ENCODE data around the gene AEBP2.
"Not testable (repeated sequence)": the region's sequence is repeated elsewhere in the genome, so short reads cannot be mapped to it uniquely, and the experiment has no call there.

AEBP2 gene

DNA sequence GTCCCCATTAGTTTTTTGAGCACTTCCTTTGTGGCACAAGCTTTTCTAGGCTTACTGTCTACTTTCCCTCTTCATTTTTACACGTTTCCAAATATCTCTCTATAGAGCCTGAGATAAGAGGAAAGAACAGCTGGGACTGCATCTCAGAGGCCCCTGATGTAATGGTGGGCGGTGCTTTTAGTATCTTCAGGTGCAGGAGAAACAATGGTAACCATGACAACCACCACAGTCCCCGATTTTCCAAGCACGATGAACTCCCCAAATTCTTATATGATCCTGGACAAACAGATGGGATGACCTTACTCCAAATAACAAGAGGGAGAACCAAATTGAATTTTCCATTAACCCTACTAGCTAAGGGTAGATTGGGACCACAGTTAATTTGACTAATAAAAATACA lies 103.3 kb downstream of the AEBP2 start:
- Mint-ChIP-seq H3K9me3 (no peaks in the 10 kb centered on the region), H3K27me3 (no peaks in the 10 kb centered on the region), H3K36me3 (peaks cover 8% of the 10 kb centered on the region), H3K4me3 (no peak overlapping the region), H3K27ac (no peak overlapping the region), H3K4me1 (no peaks in the 10 kb centered on the region)

DNA sequence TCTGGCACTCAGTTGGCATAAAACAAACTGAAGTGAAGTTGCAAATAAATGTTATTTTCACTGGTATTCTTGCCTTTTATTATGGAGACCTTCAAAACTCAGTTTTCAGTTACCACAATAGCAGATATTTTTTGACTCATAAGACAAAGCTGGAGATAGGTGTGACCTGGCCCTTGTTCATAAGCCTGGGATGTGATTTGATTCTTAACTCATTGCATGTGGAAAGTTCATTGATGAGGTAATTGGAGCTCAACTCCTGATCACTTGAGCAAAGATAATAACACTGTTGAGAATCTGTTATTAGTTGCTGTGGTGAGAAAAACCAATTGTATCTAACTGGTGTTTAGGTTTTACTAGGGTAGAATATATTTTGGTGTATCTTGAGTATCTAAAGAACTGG lies 105.1 kb downstream of the AEBP2 start:
- Mint-ChIP-seq H3K4me3 (no peak overlapping the region), H3K36me3 (peaks cover 8% of the 10 kb centered on the region), H3K27ac (no peak overlapping the region), H3K4me1 (no peaks in the 10 kb centered on the region), H3K9me3 (no peaks in the 10 kb centered on the region), H3K27me3 (no peaks in the 10 kb centered on the region)

DNA sequence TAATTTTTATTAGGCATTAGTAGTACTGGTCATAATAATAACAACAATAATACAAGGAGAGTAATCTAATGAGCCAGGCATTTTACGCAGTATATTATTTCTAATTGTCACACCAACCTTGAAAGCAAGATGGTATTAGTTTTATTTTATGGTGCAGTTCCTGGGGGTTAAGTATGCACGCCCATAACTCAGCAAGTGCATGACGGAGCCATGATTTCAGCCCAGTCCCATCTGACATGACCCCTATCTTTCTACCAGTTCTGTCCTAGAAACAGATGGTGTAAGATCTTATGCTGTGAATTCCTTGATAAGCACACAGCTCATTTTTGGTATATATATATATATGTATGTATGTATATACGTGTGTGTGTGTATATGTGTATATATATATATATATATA lies 106.0 kb downstream of the AEBP2 start:
- no peaks in the 10 kb centered on the region for H3K4me1 Mint-ChIP-seq
- no peaks in the 10 kb centered on the region for H3K27me3 Mint-ChIP-seq
- peaks cover 8% of the 10 kb centered on the region for H3K36me3 Mint-ChIP-seq

DNA sequence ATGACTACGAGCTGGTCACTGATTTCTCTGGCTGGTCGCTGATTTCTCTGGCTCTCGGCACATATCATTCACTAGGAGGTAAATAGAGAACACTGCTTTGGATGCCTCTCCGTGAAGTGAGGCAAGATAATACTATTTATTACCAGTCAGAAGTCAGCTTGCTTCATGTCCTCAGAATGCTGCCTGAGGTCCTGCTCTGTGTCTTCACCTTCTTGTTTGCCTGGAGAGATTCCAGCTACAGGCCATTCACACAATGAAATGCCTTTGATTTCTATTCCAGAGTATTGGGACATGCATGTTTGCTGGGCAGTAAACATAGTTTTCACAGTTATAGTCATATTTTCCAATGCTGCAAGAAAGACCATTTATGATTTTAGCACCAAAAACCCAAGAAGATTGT lies 106.7 kb downstream of the AEBP2 start:
- Mint-ChIP-seq H3K27ac (no peak overlapping the region), H3K9me3 (no peaks in the 10 kb centered on the region), H3K36me3 (peaks cover 8% of the 10 kb centered on the region), H3K27me3 (no peaks in the 10 kb centered on the region), H3K4me3 (no peak overlapping the region), H3K4me1 (no peaks in the 10 kb centered on the region)

More for the DNA sequence above, 106.0 kb downstream of the AEBP2 start:
- no peak overlapping the region for H3K4me3 Mint-ChIP-seq
- no peak overlapping the region for H3K27ac Mint-ChIP-seq
- H3K9me3 Mint-ChIP-seq: no peaks in the 10 kb centered on the region

DNA sequence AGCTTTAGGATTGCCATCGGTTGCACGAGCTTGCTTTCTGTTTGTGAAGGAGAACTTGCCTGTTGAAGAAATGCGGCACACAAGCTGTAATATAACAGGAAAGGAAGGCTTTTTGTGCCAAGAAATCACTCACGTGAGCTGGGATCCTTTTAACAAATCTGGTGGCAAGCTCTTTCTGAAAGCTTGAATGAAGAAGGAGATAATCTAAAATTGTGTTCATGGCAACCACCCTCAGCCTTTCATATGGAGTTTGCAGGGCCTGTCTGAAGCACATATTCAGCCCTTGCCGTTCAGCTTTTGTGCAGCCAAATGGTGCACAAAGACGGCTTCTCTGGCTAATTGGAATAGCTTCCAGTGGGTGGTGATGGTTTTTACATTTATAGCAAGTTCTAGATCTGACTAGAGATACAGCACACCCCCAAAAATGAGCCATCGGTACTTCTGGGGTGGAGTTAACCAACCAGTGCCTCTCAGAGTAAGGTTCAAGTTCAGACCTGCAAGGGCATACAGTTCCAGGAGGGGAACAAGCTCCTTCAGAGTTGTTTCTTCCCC lies 107.4 kb downstream of the AEBP2 start:
- peaks cover 6% of the 10 kb centered on the region for H3K36me3 Mint-ChIP-seq
- no peaks in the 10 kb centered on the region for H3K9me3 Mint-ChIP-seq
- no peak overlapping the region for H3K27ac Mint-ChIP-seq
- no peak overlapping the region for H3K4me3 Mint-ChIP-seq
- no peaks in the 10 kb centered on the region for H3K27me3 Mint-ChIP-seq
- no peaks in the 10 kb centered on the region for H3K4me1 Mint-ChIP-seq

DNA sequence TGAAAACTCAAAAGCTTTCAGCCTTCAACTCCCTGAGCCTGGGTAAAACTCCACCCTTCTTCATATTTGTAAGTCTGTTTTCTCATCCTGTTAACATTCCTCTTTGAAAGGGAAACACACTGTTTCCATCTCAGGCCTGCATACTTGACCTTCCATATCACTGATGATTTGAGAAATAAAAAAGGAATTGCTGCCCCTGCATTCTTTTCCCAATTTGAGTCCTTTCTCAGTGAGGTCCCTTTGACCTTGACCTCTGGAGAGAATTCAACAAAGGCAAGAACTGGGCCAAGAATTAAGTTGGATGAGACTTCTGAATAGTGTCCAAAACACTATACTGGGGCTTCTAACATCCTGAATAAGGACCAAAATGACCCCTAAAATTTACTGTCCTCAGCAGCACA lies 108.0 kb downstream of the AEBP2 start:
- H3K27me3 Mint-ChIP-seq: no peaks in the 10 kb centered on the region
- H3K36me3 Mint-ChIP-seq: peaks cover 4% of the 10 kb centered on the region
- H3K4me1 Mint-ChIP-seq: peaks cover 4% of the 10 kb centered on the region
- no peak overlapping the region for H3K4me3 Mint-ChIP-seq
- H3K9me3 Mint-ChIP-seq: no peaks in the 10 kb centered on the region
- H3K27ac Mint-ChIP-seq: no peak overlapping the region

DNA sequence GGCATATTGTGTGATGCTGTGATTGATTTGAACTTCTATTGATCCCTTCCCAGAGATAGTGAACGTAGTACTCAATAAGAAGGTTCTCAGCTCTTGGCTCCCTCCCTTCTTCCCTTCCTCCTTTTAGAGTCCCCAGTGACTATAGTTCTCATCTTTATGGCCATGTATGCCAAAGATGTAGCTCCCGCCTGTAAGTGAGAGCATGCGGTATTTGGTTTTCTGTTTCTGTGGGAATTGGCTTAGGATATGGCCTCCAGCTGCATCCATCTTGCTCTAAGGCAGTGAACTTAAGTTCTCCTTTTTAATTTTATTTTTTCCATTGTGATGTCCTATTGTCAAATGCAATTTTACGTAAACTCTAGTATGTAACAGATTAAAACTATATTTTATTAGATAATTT lies 109.5 kb downstream of the AEBP2 start:
- no peaks in the 10 kb centered on the region for H3K27me3 Mint-ChIP-seq
- H3K36me3 Mint-ChIP-seq: no peaks in the 10 kb centered on the region
- no peak overlapping the region for H3K4me3 Mint-ChIP-seq
- H3K9me3 Mint-ChIP-seq: no peaks in the 10 kb centered on the region
- no peak overlapping the region for H3K27ac Mint-ChIP-seq
- H3K4me1 Mint-ChIP-seq: peaks cover 9% of the 10 kb centered on the region

DNA sequence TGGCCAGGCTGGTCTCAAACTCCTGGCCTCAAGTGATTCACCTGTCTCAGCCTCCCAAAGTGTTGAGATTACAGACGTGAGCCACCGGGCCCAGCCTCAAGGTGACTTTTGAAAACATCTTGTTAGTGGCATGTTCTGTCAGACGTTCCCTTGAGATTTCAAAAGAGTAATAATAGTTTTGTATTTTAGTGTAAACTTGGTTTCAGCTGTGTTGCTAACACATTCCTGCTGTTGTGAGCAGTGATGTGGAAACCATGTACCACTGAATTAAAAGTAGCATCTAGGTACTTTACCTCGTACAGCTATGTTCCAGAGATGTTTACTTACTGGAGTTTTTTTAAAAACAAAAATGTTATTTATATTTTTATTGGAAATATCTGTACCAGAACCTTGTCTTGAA lies 111.3 kb downstream of the AEBP2 start:
- H3K36me3 Mint-ChIP-seq: peaks cover 3% of the 10 kb centered on the region

DNA sequence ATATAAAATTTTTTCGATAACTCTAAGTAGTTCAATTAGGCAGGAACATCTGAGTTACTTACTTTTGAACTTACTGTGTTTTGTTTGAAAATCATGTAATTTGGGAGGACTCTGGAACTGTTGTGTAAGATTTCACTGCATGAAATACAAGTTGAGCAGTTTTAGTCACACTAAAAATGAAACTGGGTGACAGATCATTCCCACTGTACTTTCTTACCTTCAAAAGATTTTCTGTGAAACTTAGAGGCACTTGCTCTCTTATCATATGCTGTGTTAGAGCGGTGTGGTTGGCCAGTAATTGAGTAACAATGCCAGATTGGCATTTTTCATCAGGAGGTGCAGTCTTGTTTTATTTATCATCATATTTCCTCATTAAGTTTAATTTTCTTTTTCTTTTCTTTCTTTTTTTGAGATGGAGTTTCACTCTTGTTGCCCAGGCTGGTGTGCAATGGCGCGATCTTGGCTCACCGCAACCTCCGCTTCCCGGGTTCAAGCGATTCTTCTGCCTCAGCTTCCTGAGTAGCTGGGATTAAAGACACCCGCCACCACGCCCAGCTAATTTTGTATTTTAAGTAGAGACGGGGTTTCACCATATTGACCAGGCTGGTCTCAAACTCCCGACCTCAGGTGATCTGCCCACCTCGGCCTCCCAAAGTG lies 113.3 kb downstream of the AEBP2 start:
- peak overlapping the region; percentile 20 for H3K4me3 Mint-ChIP-seq
- not testable (repeated sequence) for H3K4me1 Mint-ChIP-seq, H3K9me3 Mint-ChIP-seq, H3K27ac Mint-ChIP-seq, H3K27me3 Mint-ChIP-seq, H3K36me3 Mint-ChIP-seq

More for the DNA sequence above, 111.3 kb downstream of the AEBP2 start:
- no peak overlapping the region for H3K27ac Mint-ChIP-seq
- H3K4me1 Mint-ChIP-seq: peaks cover 9% of the 10 kb centered on the region
- H3K4me3 Mint-ChIP-seq: no peak overlapping the region
- no peaks in the 10 kb centered on the region for H3K27me3 Mint-ChIP-seq
- no peaks in the 10 kb centered on the region for H3K9me3 Mint-ChIP-seq

DNA sequence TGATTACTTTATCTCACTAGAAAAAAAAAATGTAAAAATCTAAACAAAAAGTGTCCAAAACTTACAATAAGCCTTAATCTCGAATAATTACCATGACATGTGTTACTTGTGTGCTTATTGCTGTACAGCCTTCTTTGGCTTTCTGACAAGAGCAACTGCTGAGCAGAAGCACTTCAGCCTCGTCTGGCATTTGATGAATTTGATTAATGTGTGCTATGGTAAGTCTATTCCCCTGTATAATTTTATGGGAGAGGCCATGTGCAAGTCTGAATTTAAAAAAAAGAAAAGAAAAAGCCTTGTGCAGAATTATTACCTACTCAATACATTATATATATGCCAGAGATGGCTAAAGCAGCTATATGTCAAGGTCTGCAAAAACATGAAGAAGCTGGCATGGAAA lies 113.9 kb downstream of the AEBP2 start:
- H3K9me3 Mint-ChIP-seq: no peaks in the 10 kb centered on the region
- H3K4me1 Mint-ChIP-seq: peaks cover 9% of the 10 kb centered on the region
- no peak overlapping the region for H3K27ac Mint-ChIP-seq
- no peaks in the 10 kb centered on the region for H3K27me3 Mint-ChIP-seq
- H3K36me3 Mint-ChIP-seq: peaks cover 7% of the 10 kb centered on the region
- H3K4me3 Mint-ChIP-seq: no peak overlapping the region

DNA sequence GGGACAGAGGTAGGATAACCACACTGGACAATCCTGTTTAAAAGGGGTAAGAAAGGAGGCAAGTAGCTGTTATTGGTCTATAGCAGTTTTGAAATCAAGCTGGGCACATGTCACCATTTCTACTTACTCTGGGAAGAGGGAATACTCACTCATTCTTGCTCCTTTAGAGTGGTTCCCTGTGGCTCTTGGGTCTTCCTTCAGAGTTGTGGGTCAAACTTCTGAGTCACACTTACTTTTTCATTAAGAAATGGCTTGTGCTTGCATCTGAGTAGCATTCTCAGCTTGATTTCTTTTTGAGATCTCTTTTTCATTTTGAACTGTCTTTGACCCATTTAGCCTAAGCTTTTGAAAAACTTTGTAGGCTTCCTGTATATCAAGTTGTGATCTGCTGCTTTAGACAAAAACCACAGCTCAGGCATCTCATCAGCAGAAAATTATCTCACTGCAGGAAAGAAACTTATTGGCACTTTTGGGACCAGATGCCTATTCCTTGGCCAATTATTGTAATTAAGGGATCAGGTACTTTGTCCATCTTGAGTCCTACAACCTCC lies 122.2 kb downstream of the AEBP2 start:
- no peak overlapping the region for H3K27ac Mint-ChIP-seq

More for the DNA sequence above, 122.2 kb downstream of the AEBP2 start:
- Mint-ChIP-seq H3K27me3 (no peaks in the 10 kb centered on the region), H3K36me3 (peaks cover 34% of the 10 kb centered on the region), H3K9me3 (peaks cover 7% of the 10 kb centered on the region), H3K4me1 (peaks cover 9% of the 10 kb centered on the region), H3K4me3 (no peak overlapping the region)
